Fibroblast of skin of back (primary cell): Measurements from ENCODE around the gene NRXN2. TPM values are rescaled to one million over a fixed set of nuclear protein-coding genes. Genes with fewer than 3 reads are reported as not detected.

Experiments used
- DNase-seq: peaks from one replicate; pipeline ENCODE4 v3.0.0-alpha.2; 2013
- polyA plus RNA-seq, 2 experiments: library from polyadenylated mRNA; unstranded; fragments of 120-200 nt; gene quantifications; one replicate each; pipeline ENCODE4 v1.2.1, GENCODE V29; 2013; ENCODE audit not compliant: insufficient read length in 2 of 2

The NRXN2 gene
- polyA plus RNA-seq (2013, experiment 1 of 2; ENCODE audit: insufficient read length) = 10.4 TPM
- polyA plus RNA-seq (2013, experiment 2 of 2; ENCODE audit: insufficient read length) = 8.4 TPM

DNA sequence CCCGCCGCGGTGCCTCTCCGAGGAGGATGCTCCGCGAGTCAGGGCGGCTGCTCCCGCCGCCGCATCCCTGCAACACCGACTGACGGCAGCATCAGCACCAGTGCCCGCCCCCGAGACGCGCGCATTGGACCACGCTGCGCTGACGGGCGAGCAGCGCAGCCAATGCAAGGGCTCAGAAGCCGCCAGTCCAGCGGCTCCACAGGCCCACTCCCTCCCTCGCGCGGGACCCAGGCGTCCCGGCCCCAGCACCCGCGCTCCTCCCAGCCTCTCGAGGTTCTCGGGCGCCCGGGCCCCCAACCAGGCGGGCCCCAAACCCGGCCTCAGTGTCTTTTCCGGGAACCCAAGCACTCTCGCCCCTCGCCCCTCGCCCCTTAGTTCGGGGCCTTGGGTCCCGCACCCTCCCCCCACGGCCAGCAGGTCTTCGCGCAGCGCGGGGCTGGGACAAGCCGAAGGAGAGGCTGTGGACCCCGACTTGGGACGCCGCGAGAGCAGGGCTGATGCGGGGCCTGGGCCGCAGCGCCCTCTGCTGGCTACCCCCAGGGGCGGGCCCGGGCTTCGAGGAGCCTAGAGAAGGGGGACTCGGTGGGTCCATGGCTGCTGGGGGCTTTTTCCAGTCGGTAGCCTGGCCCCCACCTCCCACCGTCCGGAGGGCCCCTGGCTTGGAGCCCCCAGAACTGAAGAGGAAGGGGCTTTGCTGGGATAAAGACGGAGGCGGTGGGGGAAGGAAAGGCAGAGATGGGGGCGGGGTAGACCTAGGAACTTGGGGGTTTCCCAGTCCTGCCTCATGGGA, at the start of gene NRXN2:
Gene NRXN2 (minus strand): TSS at position 81 of the 790 bp plus-strand sequence. CDS start 9,498 bp downstream, outside the sequence.
- DNase-seq = peak; percentile 80

- no peak for DNase-seq
Measured at GRCh38 chr11:64772303-64773018, 49.5 kb upstream of the NRXN2 start.

- no peak for DNase-seq
Measured at GRCh38 chr11:64771861-64772260, 48.9 kb upstream of the NRXN2 start.

- DNase-seq = no peak
Measured at GRCh38 chr11:64770120-64770519, 47.1 kb upstream of the NRXN2 start.

- no peak for DNase-seq
Measured at GRCh38 chr11:64769283-64769682, 46.3 kb upstream of the NRXN2 start.

DNA sequence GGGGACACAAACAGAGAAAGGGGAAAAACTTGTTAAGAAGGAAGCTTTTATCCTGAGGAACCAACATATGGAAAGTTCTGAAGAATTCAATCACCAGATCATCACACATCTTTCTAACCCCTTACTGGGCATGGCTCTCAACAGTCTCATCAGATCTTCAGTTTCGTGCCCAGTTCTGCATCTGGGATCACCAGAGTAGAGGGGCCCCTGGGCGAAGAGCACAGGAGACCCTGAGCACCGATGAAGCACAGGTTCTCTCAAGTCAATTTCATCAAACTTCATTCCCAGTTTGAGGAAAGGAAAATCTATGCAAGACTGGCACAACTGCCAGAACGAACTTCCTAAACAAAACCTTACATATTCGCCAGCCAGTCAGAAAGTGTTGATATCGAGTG, 45.3 kb upstream of the NRXN2 start:
- DNase-seq = no peak

GRCh38 chr11:64767344-64768299, 44.6 kb upstream of the NRXN2 start:
- peak; percentile 70 for DNase-seq

DNA sequence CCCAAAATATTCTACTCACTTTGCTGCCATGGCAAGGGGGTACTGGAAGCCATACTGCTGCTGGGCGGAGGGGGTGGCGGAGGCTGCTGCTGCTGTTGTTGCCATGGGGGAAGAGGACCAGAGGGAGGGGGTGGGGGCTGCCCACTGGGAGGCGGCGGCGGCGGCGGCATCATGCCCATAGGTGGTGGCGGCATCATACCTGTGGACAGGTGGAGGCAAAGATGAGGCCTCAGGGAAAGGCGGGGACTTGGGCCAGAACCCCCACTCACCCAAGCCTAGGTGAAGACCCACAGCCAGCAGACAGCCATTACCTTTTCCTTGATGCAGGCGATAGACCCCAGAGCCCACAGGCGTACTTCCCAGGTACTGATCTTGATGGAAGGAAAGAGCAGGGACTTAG, 43.9 kb upstream of the NRXN2 start:
- no peak for DNase-seq

GRCh38 chr11:64765851-64766665, 43.1 kb upstream of the NRXN2 start:
- no peak for DNase-seq

- DNase-seq = no peak
Measured at GRCh38 chr11:64765291-64765850, 42.4 kb upstream of the NRXN2 start.

GRCh38 chr11:64764753-64765152, 41.8 kb upstream of the NRXN2 start:
- no peak for DNase-seq

GRCh38 chr11:64764040-64764611, 41.1 kb upstream of the NRXN2 start:
- DNase-seq = no peak

DNA sequence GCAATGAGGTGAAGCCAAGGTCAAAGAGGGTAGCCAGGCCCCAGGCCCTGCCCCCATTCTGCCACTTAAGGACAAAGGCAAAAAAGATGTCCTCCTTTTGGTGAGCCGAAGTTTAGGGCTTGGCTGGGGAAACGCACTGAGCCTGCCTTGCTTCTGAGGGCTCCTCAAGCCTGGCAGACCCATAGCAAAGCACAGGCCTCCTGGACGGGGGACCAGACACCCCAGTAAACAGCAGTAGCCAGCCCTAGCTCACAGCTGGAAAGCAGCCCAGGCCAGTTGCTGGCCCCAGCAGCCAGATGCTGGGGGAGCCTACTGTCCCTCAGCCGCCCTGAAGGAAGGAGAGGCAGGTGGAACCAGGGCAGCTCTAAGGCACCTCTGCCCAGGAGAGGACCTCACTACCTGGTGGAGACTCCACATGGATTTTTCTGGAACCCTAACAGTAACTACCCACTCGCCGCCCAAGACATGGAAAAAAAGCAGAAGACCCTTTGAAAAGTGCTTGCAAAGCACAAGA, 40.6 kb upstream of the NRXN2 start:
- DNase-seq = no peak

GRCh38 chr11:64762674-64763525, 39.9 kb upstream of the NRXN2 start:
- peak; percentile 68 for DNase-seq

- DNase-seq = no peak
Measured at GRCh38 chr11:64762277-64762673, 39.3 kb upstream of the NRXN2 start.

- DNase-seq = no peak
Measured at GRCh38 chr11:64760759-64761420, 37.9 kb upstream of the NRXN2 start.

- DNase-seq = no peak
Measured at GRCh38 chr11:64759722-64760719, 37.0 kb upstream of the NRXN2 start, which contains the start of gene PYGM. TSS of gene PYGM (minus strand) at chr11:64759974. CDS start at chr11:64759898, 76 bp downstream.
